Activated CD4-positive, alpha-beta T cell treated with anti-CD3 and anti-CD28 coated beads for 4 hours (primary cell): Measurements from ENCODE around the gene GNAQ.

ENCODE experiments used
- DNase-seq, 2 donors: peaks; one replicate each; pipeline ENCODE4 v3.0.0-alpha.2; 2020

The GNAQ gene

GRCh38 chr9:77672183-77672582 lies 359.4 kb downstream of the GNAQ start:
- DNase-seq, result no peak

GRCh38 chr9:77667151-77667550 lies 364.5 kb downstream of the GNAQ start:
- DNase-seq, result no peak
